ENCODE measurements around the gene METTL24. TPM values are rescaled to one million over a fixed set of nuclear protein-coding genes. Genes with fewer than 3 reads are reported as not detected.
"Not testable (repeated sequence)": the region's sequence is repeated elsewhere in the genome, so short reads cannot be mapped to it uniquely, and the experiment has no call there.

Gene METTL24
- total RNA-seq, 2 experiments from 2014 or later, result not detected

DNA sequence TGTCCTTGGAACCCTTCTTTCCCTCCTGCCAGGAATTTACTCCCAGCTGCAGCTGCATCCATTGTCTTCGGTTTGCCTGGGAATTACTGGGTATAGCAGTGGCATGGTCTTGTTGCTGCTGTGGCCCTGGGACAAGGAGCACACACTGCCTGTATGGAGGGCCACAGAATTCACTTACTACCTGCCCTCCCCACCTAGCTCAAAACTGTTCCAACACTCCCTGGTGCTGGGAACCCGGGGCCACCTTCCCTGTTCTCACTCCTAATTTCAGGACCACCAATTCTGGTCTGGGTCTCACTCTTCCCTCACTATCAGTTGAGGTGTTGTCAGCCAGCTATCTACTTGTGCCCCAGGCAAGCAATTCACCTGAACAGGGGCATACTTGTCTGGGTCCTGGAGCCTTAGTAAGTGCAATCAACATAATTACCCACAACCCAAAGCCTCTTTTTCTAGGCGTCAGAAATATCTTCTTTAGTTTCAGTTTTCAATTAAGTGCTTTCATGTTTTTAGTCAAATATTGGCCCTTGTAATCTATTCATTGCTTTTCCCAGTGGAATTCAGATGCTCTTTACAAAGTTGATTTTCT, 47.2 kb downstream of the METTL24 start:
- Mint-ChIP-seq H3K36me3 (ENCODE audit: low read depth) (no peaks in the 10 kb centered on the region), H3K4me3 (no peak overlapping the region), H3K4me1 (no peaks in the 10 kb centered on the region), H3K9me3 (peaks cover 3% of the 10 kb centered on the region), H3K27ac (no peak overlapping the region), H3K27me3 (no peaks in the 10 kb centered on the region)
- POLR2A ChIA-PET, result no interaction called here
- no peak for DNase-seq
- CTCF ChIA-PET, result no interaction called here

DNA sequence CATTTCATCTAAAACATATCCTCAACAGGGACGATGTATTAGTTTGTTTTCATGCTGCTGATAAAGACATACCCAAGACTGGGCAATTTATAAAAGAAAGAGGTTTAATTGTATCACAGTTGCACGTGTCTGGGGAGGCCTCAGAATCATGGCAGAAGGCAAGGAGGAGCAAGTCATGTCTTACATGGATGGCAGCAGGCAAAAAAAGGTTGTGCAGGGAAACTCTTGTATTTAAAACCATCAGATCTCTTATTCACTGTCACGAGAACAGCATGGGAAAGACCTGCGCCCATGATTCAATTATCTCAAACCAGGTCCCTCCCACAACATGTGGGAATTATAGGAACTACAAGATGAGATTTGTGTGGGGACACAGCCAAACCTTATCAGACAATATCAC, 48.7 kb downstream of the METTL24 start:
- H3K27me3 Mint-ChIP-seq; H3K36me3 Mint-ChIP-seq (ENCODE audit: low read depth); DNase-seq; POLR2A ChIA-PET; H3K4me1 Mint-ChIP-seq; H3K4me3 Mint-ChIP-seq; H3K9me3 Mint-ChIP-seq; H3K27ac Mint-ChIP-seq: not testable (repeated sequence)
- CTCF ChIA-PET, result interaction anchor here (0.6 kb wide), 1 partner anchor 1358 kb away, joined by 3 read pairs; no protein-coding TSS in a partner anchor

GRCh38 chr6:110307368-110307767, 50.8 kb downstream of the METTL24 start:
- Mint-ChIP-seq H3K36me3 (ENCODE audit: low read depth) (no peaks in the 10 kb centered on the region), H3K4me3 (no peak overlapping the region), H3K4me1 (no peaks in the 10 kb centered on the region), H3K9me3 (peaks cover 3% of the 10 kb centered on the region), H3K27ac (no peak overlapping the region), H3K27me3 (peaks cover 3% of the 10 kb centered on the region)
- POLR2A ChIA-PET, result no interaction called here
- CTCF ChIA-PET, result interaction anchor here (0.7 kb wide), 1 partner anchor 133 kb away, joined by 3 read pairs; no protein-coding TSS in a partner anchor
- no peak for DNase-seq

GRCh38 chr6:110305832-110306231, 52.3 kb downstream of the METTL24 start:
- H3K4me3 Mint-ChIP-seq, POLR2A ChIA-PET, H3K4me1 Mint-ChIP-seq: not testable (repeated sequence)

DNA sequence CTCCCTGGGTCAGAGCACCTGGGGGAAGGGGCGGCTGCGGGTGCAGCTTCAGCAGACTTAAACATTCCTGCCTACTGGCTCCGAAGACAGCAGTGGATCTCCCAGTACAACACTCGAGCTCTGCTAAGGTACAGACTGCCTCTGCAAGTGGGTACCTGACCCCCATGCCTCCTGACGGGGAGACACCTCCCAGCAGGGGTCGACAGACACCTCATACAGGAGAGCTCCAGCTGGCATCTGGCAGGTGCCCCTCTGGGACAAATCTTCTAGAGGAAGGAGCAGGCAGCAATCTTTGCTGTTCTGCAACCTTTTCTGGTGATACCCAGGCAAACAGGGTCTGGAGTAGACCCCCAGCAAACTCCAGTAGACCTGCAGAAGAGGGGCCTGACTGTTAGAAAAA, 54.5 kb downstream of the METTL24 start:
- H3K9me3 Mint-ChIP-seq; H3K27me3 Mint-ChIP-seq; H3K27ac Mint-ChIP-seq; H3K36me3 Mint-ChIP-seq (ENCODE audit: low read depth); CTCF ChIA-PET; H3K4me1 Mint-ChIP-seq; DNase-seq; H3K4me3 Mint-ChIP-seq; POLR2A ChIA-PET: not testable (repeated sequence)

More at GRCh38 chr6:110305832-110306231, 52.3 kb downstream of the METTL24 start:
- CTCF ChIA-PET; DNase-seq; H3K9me3 Mint-ChIP-seq; H3K27ac Mint-ChIP-seq; H3K27me3 Mint-ChIP-seq; H3K36me3 Mint-ChIP-seq (ENCODE audit: low read depth): not testable (repeated sequence)

- Mint-ChIP-seq H3K9me3 (no peaks in the 10 kb centered on the region), H3K4me1 (peaks cover 13% of the 10 kb centered on the region), H3K27me3 (peaks cover 6% of the 10 kb centered on the region), H3K27ac (no peak overlapping the region), H3K36me3 (ENCODE audit: low read depth) (no peaks in the 10 kb centered on the region), H3K4me3 (no peak overlapping the region)
- ChIA-PET CTCF (interaction anchor here (1.0 kb wide), 1 partner anchor 52 kb away, joined by 3 read pairs; no protein-coding TSS in a partner anchor), POLR2A (no interaction called here)
- DNase-seq, result no peak
These were observed 59.2 kb downstream of the METTL24 start for GRCh38 chr6:110298916-110299315.

DNA sequence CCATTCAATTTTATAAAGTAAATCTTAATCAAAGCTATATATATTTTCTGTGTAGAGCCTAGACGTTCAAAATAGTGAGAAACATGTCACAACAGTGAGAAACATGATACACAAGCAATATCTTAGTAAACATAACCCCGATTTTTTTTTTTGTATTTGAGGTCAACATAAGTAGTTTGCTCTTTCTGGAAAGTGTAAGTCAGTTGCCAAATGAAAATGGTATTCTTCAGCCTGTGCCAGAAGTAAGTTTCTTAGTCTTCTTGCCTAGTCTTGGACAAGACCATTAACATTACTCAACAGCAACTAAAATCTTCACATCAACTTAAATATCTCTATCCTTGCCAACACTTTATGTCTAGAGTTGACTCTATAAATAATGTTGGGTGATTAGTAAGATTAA, 59.7 kb downstream of the METTL24 start:
- peaks cover 13% of the 10 kb centered on the region for H3K4me1 Mint-ChIP-seq
- peaks cover 6% of the 10 kb centered on the region for H3K27me3 Mint-ChIP-seq
- H3K36me3 Mint-ChIP-seq (ENCODE audit: low read depth), result no peaks in the 10 kb centered on the region
- CTCF ChIA-PET, result interaction anchor here (0.6 to 1.0 kb wide), 2 partner anchors 52 to 222 kb away, joined by 3 read pairs; no protein-coding TSS in a partner anchor
- no peak overlapping the region for H3K27ac Mint-ChIP-seq
- POLR2A ChIA-PET, result no interaction called here
- DNase-seq, result no peak
- no peak overlapping the region for H3K4me3 Mint-ChIP-seq
- H3K9me3 Mint-ChIP-seq, result no peaks in the 10 kb centered on the region

- POLR2A ChIA-PET, result no interaction called here
- CTCF ChIA-PET, result interaction anchor here (0.7 kb wide), 1 partner anchor 109 kb away, joined by 3 read pairs; no protein-coding TSS in a partner anchor
- Mint-ChIP-seq H3K27me3 (peaks cover 10% of the 10 kb centered on the region), H3K4me3 (peak overlapping the region; percentile 44), H3K9me3 (no peaks in the 10 kb centered on the region), H3K36me3 (ENCODE audit: low read depth) (no peaks in the 10 kb centered on the region), H3K4me1 (peaks cover 13% of the 10 kb centered on the region), H3K27ac (peak overlapping the region; percentile 80)
- peak; percentile 12 for DNase-seq
These were observed 61.7 kb downstream of the METTL24 start for GRCh38 chr6:110296241-110297025.

DNA sequence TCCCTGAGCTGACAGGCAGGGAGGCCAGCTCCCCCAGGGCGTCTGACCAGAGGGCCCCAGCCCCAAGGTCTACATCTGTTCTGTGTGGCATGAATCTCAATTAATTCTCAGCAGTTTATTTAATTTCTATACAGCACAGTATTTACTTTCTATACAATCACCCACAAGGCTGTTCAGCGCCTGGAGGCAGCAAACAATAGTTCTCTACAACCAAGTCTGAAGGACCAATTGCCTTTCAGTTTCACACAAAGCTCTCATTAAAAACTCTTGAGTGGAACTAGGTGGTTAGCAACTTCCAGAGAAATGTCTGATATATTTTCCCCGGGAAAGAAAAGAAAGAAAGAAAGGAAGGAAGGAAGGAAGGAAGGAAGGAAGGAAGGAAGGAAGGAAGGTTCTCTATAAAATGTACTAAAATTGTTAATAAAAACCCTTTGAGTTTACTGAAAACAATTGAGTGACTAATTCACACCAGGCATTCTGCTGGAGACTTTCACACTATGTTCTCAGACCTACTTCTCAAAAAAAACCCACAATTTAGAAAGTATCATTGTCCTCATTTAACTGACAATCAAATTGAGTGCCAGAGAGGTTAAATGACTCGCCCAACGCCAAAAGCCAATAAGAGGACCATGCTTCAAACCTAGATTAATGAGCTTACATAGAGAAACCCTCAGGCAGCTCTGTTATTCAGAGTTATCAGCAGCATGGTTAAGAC, 62.5 kb downstream of the METTL24 start:
- H3K9me3 Mint-ChIP-seq, result no peaks in the 10 kb centered on the region
- no peak for DNase-seq
- CTCF ChIA-PET, result interaction anchor here (0.7 kb wide), 1 partner anchor 108 kb away, joined by 3 read pairs; no protein-coding TSS in a partner anchor
- H3K4me1 Mint-ChIP-seq, result peaks cover 13% of the 10 kb centered on the region
- POLR2A ChIA-PET, result no interaction called here
- H3K36me3 Mint-ChIP-seq (ENCODE audit: low read depth), result no peaks in the 10 kb centered on the region
- H3K27ac Mint-ChIP-seq, result peak overlapping the region; percentile 69
- peaks cover 12% of the 10 kb centered on the region for H3K27me3 Mint-ChIP-seq
- H3K4me3 Mint-ChIP-seq, result no peak overlapping the region

DNA sequence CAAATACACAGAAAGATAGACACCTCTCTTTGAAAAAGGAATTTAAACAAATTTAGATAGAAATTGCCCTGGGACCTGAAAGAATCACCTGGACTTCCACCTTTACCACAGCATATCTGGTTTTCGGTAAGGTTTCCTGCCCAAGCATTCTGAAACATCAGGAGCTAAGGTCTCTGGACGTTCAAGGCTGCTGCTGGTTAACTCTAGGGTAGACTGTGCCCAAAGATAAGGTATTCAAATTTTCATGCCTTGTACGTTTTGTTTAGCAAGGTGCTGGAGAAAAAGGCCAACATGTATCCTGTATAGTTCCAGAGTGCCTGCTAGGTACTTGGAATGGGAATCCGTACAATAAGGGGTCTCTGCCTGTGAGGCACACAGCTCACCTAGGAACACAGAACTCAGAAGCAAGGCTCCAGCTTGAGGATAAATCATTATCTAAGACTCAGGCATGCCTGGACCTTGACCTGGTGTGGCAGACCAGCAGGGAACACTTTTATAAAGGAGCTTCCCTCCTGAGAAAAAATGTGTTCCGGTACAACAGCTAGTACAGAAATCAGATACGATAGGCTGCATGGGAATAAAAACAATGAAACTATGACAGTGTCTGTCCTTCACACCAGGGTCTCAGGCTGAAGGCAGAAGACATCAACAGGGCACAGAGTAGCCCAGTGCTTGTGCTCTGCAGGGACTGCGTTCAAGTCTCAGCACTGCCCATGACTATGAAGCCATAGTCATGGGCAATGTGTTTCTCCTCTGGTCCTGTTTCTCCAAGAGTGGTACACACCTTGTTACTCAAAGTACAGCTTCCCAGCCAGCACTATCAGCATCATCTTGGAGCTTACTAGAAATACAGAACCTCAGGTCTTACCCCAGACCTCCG, 70.4 kb downstream of the METTL24 start:
- Mint-ChIP-seq H3K36me3 (ENCODE audit: low read depth) (no peaks in the 10 kb centered on the region), H3K4me3 (no peak overlapping the region), H3K27ac (no peak overlapping the region), H3K27me3 (peaks cover 21% of the 10 kb centered on the region), H3K9me3 (peaks cover 2% of the 10 kb centered on the region), H3K4me1 (no peaks in the 10 kb centered on the region)
- ChIA-PET POLR2A (no interaction called here), CTCF (no interaction called here)
- no peak for DNase-seq

- Mint-ChIP-seq H3K36me3 (ENCODE audit: low read depth) (no peaks in the 10 kb centered on the region), H3K4me1 (no peaks in the 10 kb centered on the region), H3K27me3 (peaks cover 14% of the 10 kb centered on the region), H3K9me3 (peaks cover 2% of the 10 kb centered on the region), H3K27ac (no peak overlapping the region), H3K4me3 (no peak overlapping the region)
- DNase-seq, result no peak
- POLR2A ChIA-PET, result no interaction called here
- CTCF ChIA-PET, result no interaction called here
These were observed 72.7 kb downstream of the METTL24 start for GRCh38 chr6:110285306-110286060.

DNA sequence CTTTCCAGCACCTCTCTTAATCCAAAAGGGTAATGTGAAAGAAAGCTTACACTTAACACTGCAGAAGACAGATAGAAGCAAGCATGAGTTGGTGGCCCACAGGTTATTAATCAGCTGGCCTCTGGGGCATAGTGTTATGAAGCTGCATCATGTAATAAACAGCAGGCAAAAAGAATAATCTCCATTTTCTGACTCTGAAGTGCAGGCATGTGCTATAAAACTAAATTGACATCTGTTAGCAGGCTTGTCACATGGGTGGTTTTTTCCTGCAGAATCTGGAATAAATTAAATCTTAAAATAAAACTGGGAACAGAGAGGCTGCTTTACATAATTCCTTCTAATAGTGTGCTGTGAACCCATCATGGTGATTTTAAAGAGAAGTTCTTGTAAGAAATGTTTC, 73.3 kb downstream of the METTL24 start:
- ChIA-PET CTCF (no interaction called here), POLR2A (no interaction called here)
- no peaks in the 10 kb centered on the region for H3K4me1 Mint-ChIP-seq
- H3K36me3 Mint-ChIP-seq (ENCODE audit: low read depth), result no peaks in the 10 kb centered on the region
- no peak overlapping the region for H3K27ac Mint-ChIP-seq
- H3K27me3 Mint-ChIP-seq, result peaks cover 10% of the 10 kb centered on the region
- no peak overlapping the region for H3K4me3 Mint-ChIP-seq
- no peak for DNase-seq
- peaks cover 2% of the 10 kb centered on the region for H3K9me3 Mint-ChIP-seq
